ENCODE data around the gene LGSN.
A peak's percentile ranks its signal among the peaks of the same experiment; 100 is the strongest.

DNA sequence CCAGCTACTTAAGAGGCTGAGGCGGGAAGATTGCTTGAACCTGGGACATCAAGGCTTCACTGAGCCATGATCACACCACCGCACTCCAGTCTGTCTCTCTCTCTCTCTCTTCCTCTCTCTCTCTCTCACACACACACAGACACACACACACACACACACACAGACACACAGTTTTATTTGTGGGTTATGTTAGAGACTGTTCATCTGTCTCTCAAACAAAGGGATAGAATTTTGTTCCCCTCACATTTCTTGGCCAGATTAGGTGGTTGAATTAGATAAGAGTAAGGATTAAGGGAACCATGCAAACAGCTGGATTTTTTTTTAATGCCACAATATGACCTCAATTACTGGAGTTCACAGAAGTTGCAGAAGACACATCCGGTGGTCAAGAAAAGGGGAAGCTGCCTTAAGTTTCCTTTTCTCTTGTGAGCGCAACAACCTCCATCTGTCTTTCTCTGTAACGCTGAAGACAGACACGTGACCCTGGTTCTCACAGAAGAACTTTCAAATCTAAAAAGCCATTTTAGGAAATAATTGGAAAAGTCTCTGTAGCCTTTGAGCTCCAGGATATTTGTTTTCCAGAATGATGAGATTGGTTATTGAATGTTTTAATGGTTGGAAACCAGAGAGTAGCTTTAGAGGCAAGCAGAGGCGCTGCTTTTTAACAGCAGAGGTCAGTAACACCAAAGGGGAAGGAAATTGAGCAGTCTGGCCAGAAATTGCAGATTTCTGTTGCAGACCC is 32.9 kb upstream of the LGSN start:
- TF ChIP-seq, protein P1, sequence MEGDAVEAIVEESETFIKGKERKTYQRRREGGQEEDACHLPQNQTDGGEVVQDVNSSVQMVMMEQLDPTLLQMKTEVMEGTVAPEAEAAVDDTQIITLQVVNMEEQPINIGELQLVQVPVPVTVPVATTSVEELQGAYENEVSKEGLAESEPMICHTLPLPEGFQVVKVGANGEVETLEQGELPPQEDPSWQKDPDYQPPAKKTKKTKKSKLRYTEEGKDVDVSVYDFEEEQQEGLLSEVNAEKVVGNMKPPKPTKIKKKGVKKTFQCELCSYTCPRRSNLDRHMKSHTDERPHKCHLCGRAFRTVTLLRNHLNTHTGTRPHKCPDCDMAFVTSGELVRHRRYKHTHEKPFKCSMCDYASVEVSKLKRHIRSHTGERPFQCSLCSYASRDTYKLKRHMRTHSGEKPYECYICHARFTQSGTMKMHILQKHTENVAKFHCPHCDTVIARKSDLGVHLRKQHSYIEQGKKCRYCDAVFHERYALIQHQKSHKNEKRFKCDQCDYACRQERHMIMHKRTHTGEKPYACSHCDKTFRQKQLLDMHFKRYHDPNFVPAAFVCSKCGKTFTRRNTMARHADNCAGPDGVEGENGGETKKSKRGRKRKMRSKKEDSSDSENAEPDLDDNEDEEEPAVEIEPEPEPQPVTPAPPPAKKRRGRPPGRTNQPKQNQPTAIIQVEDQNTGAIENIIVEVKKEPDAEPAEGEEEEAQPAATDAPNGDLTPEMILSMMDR (IDR thresholded peaks at IDR 0.05 in 4 of 5, conservative IDR thresholded peaks at IDR 0.05 in 1 of 5): peak; percentile 38 to 73 (median 56)
- TF ChIP-seq POLR2A (IDR thresholded peaks at IDR 0.05): no peak

Data from gastrocnemius medialis (tissue), 4 donors.